LNCaP clone FGC (cell line): ENCODE results near the gene RNF4.
"Not testable (repeated sequence)": the region's sequence is repeated elsewhere in the genome, so short reads cannot be mapped to it uniquely, and the experiment has no call there.

ENCODE experiments used
- DNase-seq: peaks from one replicate; pipeline ENCODE4 v3.0.0-alpha.2; 2011; ENCODE audit warnings: low read depth
- H3K4me3 ChIP-seq: 2 replicates; pipeline ENCODE4 v1.5.1; 2011; ENCODE audit warnings: mild to moderate bottlenecking, low read depth, low read length, control low read depth
- TF ChIP-seq, protein P1 (sequence below): IDR thresholded peaks from 2 replicates; pipeline ENCODE4 v1.5.1; 2012; ENCODE audit warnings: mild to moderate bottlenecking; ENCODE audit not compliant: control insufficient read depth, insufficient read depth; ENCODE audit errors: extremely low read depth

Gene RNF4

DNA sequence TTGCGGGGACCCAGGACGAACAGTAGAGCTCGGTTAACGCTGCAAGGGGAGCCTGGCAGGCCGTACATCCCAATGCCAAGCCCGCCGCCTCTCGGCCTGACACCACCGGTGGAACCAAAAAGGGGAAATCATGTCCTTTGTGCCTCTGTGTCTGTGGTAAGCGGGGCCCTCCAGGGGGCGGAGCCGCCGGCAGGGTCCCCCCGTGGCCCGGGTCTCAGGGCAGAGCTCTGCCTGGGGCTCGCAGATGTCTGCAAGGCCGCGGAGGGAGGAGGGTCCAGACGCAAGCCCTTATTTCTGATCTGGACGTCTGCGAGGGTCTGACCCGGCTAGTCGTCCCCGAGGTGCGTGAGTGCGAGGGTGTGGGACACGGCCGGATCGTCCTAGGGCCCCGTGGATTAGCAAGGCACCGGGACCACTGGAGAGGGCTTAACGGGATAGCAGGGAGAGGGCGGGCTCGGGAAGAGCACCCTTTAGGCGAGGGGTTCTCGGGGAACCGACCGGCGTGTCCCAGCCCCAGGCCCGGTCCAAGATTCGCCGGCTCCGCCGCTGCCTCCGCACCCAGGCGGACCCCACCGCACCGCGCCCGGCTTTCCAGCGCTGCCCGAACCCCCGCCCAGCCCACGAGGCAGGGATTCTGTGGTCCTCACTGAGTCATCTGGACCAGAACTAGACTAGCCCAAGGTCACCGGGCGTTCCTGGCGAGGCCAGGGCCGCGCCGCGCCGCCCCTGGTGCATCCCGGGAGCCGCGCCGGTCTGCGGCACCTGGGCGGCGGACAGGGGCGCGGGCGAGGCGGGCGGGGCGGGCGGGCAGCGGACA lies 66.7 kb downstream of the RNF4 start:
- TF ChIP-seq, protein P1, sequence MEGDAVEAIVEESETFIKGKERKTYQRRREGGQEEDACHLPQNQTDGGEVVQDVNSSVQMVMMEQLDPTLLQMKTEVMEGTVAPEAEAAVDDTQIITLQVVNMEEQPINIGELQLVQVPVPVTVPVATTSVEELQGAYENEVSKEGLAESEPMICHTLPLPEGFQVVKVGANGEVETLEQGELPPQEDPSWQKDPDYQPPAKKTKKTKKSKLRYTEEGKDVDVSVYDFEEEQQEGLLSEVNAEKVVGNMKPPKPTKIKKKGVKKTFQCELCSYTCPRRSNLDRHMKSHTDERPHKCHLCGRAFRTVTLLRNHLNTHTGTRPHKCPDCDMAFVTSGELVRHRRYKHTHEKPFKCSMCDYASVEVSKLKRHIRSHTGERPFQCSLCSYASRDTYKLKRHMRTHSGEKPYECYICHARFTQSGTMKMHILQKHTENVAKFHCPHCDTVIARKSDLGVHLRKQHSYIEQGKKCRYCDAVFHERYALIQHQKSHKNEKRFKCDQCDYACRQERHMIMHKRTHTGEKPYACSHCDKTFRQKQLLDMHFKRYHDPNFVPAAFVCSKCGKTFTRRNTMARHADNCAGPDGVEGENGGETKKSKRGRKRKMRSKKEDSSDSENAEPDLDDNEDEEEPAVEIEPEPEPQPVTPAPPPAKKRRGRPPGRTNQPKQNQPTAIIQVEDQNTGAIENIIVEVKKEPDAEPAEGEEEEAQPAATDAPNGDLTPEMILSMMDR = no peak
- no peak for DNase-seq
- peak overlapping the region; percentile 84 for H3K4me3 ChIP-seq

DNA sequence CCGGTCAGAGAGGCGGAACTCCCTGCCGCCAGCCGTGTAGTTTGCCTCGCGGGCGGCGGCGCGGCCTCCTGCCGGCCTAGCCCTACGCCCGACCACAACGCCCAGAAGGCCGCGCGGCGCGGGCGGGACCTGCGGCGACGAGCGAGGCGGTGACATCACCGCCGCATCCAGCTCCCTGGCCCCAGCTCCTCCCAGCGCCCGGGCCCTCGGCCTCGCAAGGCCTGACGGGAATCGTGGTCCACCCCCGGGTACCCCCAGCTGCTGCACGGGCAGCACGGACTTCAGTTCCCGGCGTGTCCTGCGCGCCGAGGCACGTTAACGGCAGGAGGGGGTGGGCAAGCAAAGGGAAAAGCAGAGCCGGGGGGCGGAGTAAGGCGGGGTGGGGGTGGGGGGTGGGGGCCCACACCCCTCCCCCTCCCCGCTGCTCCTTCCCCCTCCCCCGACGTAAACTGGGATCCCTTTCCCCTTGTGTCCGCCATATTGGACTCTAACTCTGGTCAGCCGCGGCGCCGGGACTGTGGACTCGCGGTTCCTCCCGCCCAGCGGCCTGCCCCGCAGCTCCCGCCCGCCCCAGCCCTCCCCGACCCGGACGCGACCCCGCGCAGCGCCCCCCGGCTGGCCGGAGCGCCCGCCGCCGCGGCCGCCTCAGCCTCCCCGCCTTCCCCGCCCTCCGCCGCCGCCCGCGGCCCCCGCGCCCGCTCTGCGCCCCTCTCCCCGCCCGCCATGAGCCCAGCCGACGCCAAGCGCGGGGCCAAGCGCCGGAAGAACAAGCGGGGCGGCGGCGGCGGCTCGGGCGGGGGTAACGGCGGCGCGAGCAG lies 67.5 kb downstream of the RNF4 start, which contains the start of gene FAM193A:
Gene FAM193A, plus strand, starts transcription at position 455 of the 818 bp plus-strand sequence. Its CDS starts 269 bp downstream, at position 724.
- DNase-seq = peak; percentile 98
- TF ChIP-seq, protein P1 = no peak
- H3K4me3 ChIP-seq = peak within 1 kb of the TSS; percentile 84

DNA sequence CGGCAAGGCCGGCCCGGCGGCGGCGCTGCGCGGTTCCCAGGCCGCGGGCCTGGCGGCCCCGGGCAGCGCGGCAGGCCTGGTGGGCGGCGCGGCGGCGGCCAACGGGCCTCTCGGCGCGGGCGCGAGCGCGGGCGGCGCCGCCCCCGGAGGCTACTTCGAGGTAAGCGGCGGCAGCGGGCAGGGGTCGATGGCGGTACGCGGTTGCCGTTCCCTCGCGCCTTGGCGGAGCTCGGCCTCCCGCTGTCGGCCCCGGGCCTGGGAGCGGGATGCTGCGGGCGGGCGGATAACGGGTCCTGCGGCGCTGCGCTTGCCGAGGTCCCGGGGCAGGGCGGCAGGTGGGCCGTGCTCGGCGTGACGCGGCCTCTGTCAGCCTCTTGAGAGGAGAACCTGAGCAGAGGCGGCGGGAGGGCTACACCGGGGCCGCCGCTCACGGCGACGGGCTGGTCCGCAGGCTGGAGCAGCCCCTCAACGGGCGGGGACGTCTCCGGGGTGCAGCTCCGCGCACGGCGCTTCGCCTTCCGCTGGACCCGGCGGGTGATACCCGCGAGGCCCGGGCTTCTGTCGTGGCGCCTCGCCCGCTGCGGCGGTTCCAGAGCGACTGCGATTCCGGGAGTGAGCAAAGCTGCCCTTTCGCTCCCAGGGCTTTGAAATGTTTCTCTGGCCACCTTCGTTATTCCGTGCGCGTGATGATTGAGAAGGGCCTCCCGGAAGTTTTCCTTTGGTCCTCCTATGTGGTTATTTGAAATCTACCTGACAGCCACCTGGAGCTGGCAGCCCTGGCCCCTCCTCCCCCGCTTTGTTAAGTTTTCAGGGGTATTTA lies 68.3 kb downstream of the RNF4 start:
- no peak for DNase-seq
- TF ChIP-seq, protein P1 = no peak

DNA sequence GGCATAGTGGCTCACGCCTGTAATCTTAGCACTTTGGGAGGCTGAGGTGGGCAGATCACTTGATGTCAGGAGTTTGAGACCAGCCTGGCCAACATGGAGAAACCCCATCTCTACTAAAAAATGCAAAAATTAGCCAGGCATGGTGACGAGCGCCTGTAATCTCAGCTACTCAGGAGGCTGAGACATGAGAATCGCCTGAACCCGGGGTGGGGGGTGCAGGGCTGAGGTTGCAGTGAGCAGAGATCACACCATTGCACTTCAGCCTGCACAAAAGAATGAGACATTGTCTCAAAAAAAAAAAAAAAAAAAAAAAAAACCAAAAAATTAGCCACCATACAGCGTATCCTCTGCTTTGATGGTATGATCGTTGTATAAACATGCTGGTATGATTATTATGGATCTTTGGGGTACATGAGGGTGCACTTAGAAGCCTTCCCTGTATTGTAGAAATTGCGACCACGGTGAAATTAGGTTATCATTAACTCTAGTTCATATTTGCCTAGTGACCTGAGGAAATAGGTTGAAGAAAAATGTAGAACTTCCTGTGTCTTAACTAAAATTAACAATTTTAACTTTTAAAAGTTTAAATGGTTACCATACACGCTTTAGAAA lies 74.8 kb downstream of the RNF4 start:
- not testable (repeated sequence) for H3K4me3 ChIP-seq, DNase-seq

More for the DNA sequence above, 68.3 kb downstream of the RNF4 start:
- peak overlapping the region; percentile 76 for H3K4me3 ChIP-seq

DNA sequence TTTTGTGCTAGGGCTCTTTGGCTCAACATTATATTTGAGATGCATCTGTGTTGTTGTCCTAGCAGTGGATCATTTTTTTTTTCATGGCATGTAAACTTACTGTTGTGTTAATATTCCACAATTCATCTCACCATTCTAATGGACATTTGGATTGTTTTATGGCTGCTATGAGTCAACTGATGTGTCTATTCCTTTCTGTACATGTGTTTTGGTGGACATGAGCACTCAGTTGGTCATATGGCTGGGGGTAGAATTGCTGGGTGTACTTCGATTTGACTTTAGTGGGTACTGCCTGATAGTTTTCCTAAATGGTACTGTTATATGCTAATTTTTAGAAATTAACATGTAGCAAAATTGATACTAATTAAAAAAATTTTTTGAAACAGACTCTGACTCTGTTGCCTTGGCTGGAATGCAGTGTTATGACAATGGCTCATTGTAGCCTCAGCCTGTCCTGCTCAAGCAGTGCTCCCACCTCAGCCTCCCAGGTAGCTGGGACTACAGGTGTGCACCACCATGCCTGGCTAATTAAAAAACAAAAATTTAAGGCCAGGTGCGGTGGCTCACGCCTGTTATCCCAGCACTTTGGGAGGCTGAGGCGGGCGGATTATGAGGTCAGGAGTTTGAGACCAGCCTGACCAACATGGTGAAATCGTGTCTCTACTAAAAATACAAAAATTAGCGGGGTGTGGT lies 76.6 kb downstream of the RNF4 start:
- TF ChIP-seq, protein P1 = no peak
- no peak overlapping the region for H3K4me3 ChIP-seq
- no peak for DNase-seq

DNA sequence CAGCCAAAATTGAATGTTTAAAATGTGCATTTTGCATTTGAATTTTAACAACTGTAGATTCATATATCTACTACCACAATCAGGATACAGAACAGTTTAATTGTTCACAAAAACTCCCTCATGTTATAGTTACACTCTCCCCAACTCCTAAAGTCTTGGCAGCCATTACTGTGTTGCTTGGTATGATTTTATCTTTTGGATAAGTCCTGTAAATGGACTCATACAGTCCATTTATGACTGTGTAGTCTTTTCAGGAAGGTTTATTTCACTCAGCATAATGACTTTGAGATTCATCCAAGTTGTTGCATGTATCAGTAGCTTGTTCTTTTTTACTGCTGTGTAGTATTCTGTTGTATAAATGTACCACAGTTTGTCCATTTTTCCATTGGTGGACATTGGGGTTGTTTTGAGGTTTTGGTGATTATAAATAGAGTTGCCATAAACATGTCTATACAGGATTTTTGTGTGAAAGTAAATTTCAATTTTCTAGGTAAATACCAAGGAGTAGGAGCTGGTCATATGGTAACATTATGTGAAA lies 77.4 kb downstream of the RNF4 start:
- DNase-seq = no peak
- H3K4me3 ChIP-seq = no peak overlapping the region
- TF ChIP-seq, protein P1 = no peak

DNA sequence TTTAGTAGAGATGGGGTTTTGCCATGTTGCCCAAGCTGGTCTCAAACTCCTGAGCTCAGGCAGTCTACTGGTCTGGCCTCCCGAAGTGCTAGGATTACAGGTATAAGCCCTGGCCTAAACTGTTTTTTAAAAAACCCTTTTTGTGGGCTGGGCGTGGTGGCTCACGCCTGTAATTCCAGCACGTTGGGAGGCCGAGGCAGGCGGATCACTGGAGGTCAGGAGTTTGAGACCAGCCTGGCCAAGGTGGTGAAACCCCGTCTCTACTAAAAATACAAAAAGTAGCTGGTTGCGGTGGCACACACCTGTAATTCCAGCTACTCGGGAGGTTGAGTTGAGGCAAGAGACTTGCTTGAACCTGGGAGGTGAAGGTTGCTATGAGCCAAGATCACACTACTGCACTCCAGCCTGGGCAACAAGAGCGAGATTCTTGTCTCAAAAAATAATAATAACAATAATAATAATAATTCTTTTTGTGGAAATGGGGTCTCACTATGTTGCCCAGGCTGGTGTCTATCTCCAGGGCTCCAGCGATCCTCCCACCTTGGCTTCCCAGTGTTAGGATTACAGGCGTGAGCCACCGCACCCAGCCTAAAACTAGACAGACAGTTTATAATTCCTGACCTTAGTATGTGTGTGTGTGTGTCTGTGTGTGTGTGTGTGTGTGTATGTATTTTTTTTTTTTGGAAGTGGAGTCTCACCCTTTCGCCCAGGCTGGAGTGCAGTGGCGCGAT lies 78.2 kb downstream of the RNF4 start:
- H3K4me3 ChIP-seq, DNase-seq: not testable (repeated sequence)
